Neural progenitor cell (in vitro differentiated cells): ENCODE measurements around the gene FKBP8.

Source experiments
- EZH2 ChIP-seq: fragments of 200-600 bp; sonication (generic); IDR thresholded peaks from 2 replicates; pipeline ENCODE4 v1.6.1; 2017; ENCODE audit warnings: antibody characterized with exemption, mild to moderate bottlenecking, moderate library complexity
- TF ChIP-seq, protein P1 (sequence below): fragments of 200-600 bp; sonication (generic); IDR thresholded peaks from 2 replicates; pipeline ENCODE4 v1.5.1; 2017; ENCODE audit warnings: antibody characterized with exemption, mild to moderate bottlenecking

GRCh38 chr19:18503971-18504885 is 39.1 kb downstream of the FKBP8 start:
- TF ChIP-seq, protein P1, sequence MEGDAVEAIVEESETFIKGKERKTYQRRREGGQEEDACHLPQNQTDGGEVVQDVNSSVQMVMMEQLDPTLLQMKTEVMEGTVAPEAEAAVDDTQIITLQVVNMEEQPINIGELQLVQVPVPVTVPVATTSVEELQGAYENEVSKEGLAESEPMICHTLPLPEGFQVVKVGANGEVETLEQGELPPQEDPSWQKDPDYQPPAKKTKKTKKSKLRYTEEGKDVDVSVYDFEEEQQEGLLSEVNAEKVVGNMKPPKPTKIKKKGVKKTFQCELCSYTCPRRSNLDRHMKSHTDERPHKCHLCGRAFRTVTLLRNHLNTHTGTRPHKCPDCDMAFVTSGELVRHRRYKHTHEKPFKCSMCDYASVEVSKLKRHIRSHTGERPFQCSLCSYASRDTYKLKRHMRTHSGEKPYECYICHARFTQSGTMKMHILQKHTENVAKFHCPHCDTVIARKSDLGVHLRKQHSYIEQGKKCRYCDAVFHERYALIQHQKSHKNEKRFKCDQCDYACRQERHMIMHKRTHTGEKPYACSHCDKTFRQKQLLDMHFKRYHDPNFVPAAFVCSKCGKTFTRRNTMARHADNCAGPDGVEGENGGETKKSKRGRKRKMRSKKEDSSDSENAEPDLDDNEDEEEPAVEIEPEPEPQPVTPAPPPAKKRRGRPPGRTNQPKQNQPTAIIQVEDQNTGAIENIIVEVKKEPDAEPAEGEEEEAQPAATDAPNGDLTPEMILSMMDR = no peak
- no peak for TF ChIP-seq EZH2
